Stimulated activated CD4-positive, alpha-beta T cell treated with anti-CD3 and anti-CD28 coated beads, Interleukin-1b, Interleukin-23, amount 100 ng/mL, for 24 hours (primary cell): Measurements from ENCODE around the gene TBX2.
A peak's percentile ranks its signal among the peaks of the same experiment; 100 is the strongest.

Experiments
- DNase-seq, 4 experiments: peaks; one replicate each; pipeline ENCODE4 v3.0.0-alpha.2; 2020; ENCODE audit warnings: low read depth in 4 of 4, low spot score in 1 of 4

TBX2 gene

DNA sequence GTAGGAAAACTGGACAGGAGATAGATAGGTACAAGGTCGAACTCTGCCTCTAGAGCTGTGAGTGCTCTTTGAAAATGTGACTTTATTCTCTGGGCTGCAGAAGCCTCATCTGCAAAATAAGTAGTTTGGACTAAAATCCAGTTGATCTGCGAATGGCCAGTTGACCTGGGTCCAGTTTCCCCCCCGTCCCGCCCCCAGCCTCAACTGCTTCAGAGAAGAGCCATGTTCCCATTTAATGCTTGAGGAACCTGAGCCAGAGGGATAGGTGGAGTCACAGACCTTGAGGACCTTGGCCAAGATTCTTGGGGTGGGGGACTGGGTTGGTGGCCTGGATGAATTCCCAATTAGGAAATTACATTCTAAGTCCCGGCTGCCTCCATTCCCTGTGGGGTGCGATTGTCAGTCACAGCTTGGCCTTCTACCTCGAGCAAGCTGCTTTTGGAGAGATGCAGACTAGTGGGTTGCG is 14.1 kb downstream of the TBX2 start:
- DNase-seq, result no peak

DNA sequence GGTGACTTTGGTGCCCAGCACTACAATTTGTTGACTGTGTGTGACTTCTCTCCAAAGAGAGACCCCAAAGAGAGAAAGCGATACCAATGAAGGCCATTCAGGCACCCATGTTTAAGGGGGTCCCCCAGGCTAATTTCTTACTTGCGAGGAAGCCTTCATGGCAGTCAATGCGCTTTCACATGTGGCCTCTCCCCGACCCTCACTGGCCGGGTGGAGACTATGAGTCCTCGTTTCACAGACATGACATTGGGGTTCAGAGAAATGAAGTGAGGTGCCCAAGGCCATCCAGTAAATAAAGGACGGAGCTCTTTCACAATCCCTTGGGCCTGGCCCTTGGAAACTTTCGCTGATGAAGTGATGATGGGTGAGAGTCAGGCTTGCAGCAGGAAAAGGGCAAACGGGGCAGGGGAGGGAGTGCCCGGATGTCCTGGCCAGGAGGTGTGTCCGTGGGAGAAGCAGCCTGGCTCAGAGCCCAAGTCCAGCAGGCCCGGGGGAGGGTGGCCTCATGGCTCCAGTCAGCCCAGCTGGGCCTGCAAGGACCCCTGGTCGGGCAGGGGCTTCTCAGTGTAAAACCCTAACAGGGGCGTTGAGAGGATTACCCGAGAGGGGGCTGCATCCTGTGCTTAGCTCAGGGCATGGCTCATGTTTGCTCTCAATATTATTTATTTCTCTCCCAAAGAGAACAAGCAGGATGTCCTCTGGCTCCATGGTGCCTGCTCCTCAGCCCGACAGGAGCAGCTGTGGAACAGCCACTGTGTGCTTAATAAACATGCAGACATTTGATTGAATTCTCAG is 14.7 kb downstream of the TBX2 start:
- no peak for DNase-seq

DNA sequence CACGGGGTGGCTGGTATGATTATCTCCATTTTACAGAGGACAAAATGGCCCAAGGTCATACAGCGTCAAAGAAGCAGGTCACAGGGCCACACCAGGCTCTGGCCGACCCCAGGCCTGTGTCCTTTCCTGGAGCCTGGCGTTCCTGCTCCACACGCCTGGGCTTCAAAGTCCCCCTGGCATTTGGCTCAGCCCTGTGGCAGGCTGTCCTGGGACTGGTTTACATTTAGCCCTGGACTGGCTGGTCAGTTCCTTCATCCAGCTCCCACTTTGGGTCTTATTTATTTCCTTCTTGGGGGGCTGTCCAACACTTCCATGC is 15.3 kb downstream of the TBX2 start:
- DNase-seq, result no peak

DNA sequence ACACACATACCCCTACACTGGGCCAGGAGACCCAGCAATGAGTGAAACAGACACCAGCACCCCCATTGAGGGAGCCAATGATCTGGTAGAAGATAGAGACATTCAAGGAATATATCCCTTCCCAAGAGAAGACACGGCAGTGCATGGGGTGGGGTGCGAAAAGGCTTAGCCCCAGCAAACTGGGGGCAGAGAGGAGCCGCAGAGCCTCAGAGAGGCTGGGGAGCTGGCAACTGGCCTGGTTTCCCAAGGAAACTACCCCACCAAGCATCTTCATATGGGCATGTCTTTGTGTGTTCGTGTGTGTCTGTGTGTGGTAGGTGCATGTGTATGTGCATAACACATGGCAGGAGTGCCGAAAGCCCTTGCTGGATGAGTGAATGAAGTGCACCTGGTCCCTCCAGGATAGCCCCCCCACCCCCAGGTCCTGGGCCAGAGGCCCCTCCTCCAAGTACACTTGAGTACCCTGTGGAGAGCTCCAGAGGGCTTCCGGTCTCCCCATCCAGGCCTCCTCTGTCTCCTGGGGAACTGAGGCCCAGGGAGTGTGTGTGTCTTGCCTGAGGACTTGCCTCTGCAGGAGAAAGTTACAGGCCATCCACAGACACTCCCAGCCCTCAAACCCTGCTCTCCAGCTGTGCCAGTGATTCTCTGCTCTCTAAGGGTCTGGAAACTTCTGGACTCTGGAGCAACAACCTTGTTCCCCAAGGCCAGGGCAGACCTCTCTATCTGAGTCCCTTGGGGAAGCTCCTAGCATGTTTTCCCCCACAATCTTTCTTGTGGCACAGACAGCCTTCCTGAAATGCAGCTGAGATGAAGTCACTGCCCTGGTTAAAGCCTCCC is 15.9 kb downstream of the TBX2 start:
- DNase-seq, result no peak

DNA sequence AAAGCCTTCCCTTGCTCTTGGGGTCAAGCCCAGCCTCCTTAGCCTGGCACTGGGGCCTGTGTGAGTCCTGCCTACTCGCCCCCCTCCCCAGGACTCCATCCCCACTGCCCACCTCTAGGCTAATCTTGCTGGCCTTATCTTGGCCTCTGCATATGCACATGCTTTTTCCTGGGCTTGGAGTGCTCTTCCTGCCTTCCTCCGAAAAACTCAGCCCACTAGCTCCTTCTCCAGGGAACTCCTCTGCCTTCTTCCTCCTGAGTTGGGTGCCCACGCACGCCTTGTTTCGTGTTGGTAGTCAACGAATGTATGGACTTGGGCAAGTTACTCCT is 16.5 kb downstream of the TBX2 start:
- DNase-seq, result no peak

DNA sequence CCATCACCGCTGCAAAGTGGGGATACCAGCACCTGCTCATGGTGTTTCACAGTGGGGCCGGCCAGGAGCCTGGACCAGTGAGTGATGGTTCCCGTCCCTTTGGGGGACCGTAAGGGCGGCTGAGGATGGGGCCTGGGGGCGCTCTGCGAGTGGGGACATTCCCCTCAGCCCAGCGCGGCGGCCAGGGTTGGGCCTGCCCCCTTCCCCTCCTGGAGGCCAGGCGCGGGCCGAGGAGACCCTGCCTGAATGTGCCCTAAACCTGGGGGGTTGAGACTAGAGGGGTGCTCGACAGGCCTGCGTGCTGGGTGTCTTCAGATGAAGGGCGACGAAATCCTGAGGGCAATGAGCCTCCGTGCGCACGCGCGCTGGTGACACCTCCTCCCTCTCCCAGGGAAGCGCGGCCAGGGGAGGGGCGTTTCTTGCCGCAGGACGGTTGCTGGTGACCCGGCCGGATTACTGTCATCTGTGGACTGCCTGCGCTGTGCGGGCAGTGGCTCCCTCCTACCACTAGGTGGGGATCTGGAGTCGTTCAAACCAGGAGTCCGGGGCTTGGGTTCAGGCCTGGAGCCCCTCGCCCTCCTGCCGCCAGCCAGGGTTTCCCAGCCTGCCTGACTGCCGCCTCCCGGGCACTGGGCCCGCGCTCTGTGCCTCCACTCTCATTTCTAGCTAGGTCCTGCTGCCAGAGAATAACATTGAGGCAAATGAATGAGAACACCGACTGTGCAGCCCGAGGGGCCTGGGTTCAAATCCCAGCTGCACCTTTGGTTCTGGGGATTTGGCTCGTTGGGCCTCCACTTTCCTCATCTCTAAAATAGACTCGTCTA is 17.1 kb downstream of the TBX2 start:
- DNase-seq, result peak in 1 of 4 experiments; percentile 53

DNA sequence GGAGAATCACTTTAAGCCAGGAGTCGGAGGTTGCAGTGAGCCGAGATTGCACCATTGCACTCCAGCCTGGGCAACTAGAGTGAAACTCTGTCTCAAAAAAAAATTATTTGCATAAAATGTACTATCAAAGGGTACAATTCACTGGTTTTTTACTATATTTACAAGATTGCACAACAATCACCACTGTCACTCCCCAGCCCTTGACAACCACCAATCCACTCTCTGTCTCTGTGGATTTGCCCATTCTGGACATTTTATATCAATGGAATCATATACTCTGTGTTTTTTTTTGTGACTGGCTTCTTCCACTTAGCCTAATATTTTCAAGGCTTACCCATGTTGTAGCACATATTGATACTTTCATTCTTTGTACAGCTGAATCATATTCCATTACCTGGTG is 18.8 kb downstream of the TBX2 start:
- DNase-seq, result no peak

DNA sequence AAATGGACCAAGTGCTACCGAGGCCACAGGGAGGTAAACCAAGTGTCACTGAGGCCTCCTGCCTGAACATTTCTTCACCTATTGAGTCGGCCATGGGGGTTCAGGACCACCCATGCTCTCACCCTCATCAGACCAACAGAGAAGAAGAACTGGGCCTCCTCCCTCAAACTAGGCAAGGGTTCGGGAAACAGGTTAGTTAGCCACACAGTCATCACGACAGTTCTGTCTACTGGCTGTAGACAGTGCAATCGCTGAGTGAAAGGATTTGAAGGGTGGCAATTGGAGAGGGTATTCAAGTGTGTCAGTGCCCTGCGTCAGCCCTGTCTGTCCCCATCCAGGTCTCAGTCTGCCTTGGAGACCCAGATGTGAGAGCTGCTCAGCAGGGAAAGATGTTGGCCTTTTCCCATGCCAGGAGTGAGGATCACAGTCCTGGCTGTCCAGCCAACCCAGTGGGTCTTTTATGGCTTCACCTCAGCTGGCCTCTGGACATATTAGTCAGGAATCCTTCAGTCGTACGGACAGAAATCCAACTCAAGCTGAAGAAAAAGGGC is 19.9 kb downstream of the TBX2 start:
- no peak for DNase-seq

DNA sequence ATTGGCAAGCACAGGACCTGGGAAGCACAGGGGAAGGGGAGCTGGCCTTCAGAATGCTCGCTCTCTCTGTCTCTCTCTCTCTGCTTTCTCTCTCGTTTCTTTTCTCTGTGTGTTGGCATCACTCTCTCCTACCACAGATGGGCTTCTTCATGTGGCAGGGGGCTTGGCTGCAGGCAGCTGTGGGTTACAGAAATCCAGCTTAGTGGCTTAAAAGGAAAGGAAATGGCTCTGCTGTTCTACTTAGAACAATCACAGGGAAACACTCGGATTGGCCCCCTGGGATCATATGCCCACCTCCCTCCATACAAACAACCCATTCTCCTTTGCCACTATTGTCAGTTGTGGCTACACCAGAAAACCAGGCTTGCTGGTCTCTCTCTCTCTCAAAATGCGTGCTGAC is 20.4 kb downstream of the TBX2 start:
- no peak for DNase-seq

DNA sequence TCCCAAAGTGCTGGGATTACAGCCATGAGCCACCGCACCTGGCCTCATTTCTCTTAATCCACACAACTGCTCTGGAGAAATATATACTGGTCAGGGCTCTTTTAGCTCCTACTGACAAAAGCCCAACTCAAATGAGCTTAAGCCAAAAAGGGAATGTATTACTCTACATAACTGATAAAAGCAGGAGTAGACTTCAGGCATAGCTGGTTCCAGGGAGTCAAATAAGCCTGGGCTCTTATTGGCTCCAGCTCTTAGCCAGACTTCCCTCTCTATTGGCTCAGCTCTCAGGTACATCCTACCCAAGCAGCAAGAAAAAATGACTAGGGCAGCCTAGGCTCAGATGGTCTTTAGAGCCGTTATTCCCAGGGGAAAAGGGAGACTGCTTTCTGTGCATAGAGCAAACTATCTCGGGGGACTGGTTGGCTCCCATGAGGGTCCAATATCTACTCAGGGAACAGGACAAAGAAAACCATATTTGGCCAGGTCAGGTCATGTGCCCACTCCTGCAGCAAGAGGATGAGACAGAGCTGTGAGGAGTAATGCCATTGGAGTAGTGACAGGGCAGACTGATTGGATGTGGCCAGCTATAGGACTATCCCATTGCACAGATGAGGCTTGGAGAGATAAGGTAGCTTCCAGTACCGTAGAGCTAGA is 21.2 kb downstream of the TBX2 start:
- no peak for DNase-seq

DNA sequence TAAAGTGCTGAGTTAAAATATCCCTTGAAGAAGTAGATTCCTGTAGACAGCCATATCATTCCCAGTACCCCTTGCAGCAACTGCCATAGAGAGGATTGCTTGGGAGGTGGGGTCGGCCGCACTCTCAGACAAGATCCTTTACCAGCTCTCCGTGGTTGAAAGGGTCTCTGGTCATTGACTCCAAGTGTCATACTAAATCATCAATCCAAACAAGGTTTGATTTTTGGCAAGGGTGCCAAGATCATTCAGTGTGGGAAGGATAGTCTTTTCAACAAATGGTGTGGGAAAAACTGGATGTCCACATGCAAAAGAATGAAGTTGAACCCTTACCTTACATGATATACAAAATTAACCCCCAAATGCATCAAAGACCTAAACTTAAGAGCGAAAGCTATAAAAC is 21.8 kb downstream of the TBX2 start:
- no peak for DNase-seq

DNA sequence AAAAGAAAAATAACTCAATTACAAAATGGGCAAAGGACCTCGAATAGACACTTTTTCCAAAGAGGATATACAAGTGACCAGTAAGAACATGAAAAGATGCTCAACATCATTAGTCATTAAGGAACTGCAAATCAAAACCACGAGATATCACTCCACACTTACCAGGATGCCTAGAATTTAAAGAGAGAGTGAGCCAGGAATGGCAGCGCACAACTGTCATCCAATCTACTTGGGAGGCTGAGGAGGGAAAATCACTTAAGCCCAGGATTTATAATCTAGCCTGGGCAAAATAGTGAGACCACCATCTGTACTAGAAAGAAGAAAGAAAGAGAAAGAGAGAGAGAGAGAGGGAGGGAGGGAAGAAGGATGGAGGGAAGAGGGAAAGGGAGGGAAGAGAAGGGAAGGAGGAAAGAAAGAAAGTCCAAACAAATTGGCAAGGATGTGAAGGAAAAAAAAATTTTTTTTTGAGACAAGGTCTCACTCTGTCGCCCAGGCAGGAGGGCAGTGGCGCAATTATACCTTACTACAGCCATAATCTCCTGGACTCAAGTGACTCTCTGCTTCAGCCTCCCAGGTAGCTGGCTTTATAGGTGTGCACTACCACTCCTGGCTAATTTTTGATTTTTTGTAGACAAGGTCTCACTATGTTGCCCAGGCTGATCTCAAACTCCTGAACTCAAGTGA is 22.6 kb downstream of the TBX2 start:
- DNase-seq, result no peak

DNA sequence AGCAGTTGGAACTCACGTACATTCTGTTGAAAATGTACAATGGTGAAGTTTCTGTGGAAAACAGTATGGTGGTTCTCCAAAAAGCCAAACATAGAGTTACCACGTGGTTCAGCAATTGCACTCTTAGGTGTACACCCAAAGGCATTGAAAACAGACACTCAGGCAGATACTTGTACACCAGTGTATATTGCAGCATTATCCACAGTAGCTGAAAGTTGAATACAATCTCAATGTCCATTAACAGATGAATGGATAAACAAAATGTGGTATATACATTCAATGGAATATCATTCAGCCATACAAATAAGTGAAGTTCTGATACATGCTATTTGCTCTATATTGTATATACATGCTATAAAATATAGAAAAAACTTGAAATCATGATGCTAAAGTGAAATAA is 23.2 kb downstream of the TBX2 start:
- DNase-seq, result no peak

DNA sequence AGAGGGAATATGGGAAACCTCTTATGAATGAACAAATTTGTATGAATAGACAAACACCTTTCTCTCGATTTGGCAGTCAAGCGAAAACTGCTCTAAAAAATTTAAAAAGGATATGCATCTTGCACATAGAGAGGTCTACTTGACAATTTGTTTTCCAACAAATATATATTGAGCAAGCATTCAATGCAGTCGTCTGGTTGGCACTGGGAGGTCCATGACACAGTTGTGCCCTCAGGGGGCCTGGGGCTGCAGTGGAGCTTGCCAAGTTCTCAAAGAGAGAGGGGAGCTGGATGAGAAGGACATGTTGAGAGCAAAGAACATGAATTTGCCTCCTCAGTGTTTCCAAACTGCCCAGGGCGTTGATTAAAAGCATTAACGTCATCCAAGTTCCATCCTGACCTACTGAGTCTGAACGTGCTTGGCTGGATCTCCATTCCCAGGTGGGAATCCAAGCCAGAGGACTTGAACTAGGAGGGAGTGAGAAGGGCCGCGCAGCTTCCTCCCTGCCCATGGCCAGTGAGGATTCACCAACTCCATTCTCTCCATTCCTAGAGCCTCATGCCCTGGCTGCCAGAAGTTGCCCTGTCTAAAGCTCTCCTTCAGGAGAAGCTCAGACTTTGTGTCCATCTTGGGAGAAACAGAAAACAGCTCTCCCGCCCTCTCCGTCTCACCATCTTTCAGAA is 24.5 kb downstream of the TBX2 start:
- DNase-seq, result no peak

DNA sequence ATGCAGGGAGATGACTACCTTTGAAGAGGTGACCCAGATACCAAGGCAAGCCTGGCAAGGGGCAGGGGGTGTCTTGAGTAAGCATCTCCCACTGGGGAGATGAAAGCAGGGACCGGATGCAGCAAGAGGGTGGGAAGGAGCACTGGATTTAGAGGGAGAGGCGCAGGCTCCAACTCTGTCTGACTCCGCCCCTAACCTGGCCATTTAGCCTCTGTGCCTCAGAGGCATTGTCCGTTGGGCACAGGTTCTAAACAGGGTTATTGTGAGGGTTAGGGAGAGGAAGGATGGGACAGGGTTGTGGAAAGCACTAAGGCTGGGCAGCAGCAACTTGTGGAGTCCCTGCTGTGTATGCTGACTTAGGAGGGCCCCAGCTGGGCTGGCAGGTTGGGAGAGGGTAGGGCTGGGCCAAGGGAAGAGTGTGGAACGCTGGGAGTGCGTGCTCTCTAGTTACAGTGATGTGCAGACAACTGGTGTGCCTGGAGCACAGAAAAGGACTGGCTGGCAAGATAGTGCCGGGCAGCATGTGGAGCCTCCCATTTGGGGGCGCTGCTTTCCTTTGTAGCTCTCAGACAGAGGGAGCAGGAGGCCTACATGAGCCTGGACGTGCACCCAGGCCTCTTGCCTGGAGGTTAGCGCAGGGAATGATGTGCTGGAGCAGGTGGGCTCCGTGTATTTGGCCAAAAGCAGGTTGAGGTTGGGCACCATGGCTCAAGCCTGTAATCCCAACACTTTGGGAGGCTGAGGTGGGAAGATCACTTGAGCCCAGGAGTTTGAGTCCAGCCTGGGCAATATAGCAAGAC is 26.2 kb downstream of the TBX2 start:
- no peak for DNase-seq

DNA sequence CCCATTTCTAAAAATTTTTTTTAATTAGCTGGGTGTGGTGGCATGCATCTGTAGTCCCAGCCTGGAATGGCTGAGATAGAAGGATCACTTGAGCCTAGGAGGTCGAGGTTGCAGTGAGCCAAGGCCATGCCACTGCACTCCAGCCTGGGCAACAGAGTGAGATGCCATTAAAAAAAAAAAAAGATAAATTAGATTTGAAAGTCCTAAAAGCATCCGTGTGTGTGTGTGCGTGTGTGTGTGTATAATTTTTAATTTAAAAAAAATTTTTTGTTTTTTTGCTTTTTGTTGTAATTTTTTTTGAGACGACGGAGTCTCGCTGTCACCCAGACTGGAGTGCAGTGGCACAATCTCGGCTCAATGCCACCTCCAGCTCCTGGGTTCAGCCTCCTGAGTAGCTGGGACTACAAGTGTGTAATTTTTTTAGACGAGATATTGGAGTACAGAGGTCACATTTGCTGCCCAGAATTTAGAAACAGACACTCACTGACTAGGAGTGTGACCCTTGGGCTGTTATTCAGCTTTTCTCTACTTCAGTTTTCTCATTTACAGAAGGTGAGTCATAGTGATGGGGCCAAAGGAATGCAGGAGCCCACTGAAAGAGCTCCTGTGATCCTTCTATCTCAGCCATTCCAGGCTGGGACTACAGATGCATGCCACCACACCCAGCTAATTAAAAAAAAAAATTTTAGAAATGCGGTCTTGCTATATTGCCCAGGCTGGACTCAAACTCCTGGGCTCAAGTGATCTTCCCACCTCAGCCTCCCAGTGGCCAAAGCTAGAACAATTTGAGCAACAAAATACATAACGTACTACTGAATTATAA is 27.1 kb downstream of the TBX2 start:
- DNase-seq, result no peak

DNA sequence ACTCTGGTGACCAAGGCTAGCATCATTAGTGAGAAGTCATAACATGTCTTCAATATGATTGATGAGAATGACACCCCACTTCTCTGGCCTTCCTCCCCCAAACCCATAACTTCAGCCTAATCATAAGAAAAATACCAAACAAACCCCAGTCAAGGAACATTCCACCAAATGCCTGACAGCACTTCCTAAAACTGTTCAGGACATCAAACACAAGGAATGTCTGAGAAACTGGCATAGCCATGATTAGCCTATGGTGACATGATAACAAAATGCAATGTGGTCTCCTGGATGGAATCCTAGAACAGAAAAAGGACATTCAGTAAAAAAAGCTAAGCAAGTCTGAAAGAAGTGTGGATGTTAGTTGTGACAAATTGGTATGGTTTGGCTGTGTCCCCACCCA is 27.9 kb downstream of the TBX2 start:
- no peak for DNase-seq

DNA sequence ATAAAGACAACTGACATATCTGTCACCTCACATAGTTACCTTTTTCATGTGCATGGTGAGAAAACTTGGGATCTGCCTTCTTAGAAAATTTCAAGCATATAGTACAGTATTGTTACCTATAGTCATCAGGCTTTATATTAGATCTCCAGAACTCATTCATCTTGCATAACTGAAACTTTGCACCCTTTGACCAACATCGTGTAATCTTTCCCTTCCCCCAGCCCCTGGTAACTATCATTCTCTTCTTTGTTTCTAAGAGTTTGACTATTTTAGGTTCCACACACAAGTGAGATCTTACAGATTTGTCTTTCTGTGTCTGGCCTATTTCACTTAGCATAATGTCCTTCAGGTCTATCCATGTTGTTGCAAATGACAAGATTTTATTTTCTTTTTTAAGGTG is 29.6 kb downstream of the TBX2 start:
- DNase-seq, result no peak
